Activated T-helper 2 cell treated with anti-CD3 and anti-CD28 coated beads, Interferon-gamma antibody, Interleukin-2, Interleukin-4, amounts not matched to agents 10 μg/mL and 5 μg/mL and 100 μg/mL, durations not matched to agents 14 hours and 24 hours and 36 hours (primary cell): ENCODE data around the gene FLVCR1. TPM values are rescaled to one million over a fixed set of nuclear protein-coding genes. Genes with fewer than 3 reads are reported as not detected.
"Not testable (repeated sequence)": the region's sequence is repeated elsewhere in the genome, so short reads cannot be mapped to it uniquely, and the experiment has no call there.

Experiments
- DNase-seq: peaks from one replicate; pipeline ENCODE4 v3.0.0; 2021; ENCODE audit warnings: low spot score
- H3K27ac Mint-ChIP-seq: one replicate; pipeline ENCODE4 v1.8.0; 2021; ENCODE audit warnings: mixed read lengths
- H3K27me3 Mint-ChIP-seq: one replicate; pipeline ENCODE4 v1.8.0; 2021; ENCODE audit warnings: low read depth, mixed read lengths
- H3K36me3 Mint-ChIP-seq: one replicate; pipeline ENCODE4 v1.8.0; 2021; ENCODE audit warnings: low read depth, mixed read lengths
- H3K4me1 Mint-ChIP-seq: one replicate; pipeline ENCODE4 v1.8.0; 2021; ENCODE audit warnings: low read depth, mixed read lengths
- H3K4me3 Mint-ChIP-seq: one replicate; pipeline ENCODE4 v1.8.0; 2021; ENCODE audit warnings: low read depth, mild to moderate bottlenecking, moderate library complexity, mixed read lengths
- H3K9me3 Mint-ChIP-seq: one replicate; pipeline ENCODE4 v1.8.0; 2021; ENCODE audit warnings: mixed read lengths
- intact Hi-C: fragments of 100-400 bp; cut with micrococcal nuclease; formaldehyde crosslinking; loops from one replicate; pipeline ENCODE4 v1.15.1; 2023
- total RNA-seq: library from RNA; stranded (reverse); gene quantifications from 2 replicates; pipeline ENCODE4 v1.2.3, GENCODE V29; 2022

FLVCR1 gene
- total RNA-seq, 1 donor from 2014 or later: 24.3 TPM

DNA sequence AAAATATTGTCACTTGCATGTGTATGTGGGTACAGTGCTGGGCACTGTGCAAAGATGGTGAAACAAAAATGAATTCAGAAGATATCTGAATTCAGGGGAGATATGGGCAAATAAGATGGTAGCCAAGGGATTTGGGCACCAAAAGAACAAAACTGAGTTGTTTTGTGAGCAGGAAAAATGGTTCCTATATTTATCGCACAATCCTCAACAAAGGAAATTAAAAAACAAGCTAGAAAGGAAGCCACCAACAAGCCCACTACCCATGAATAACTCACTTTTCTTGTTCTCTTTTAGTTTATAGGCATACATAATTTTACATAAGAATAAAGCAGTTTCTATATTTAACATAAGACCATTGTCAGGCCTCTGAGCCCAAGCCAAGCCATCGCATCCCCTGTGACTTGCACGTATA, 51.6 kb downstream of the FLVCR1 start:
- peaks cover 2% of the 10 kb centered on the region for H3K27me3 Mint-ChIP-seq
- no peaks in the 10 kb centered on the region for H3K36me3 Mint-ChIP-seq
- no peaks in the 10 kb centered on the region for H3K9me3 Mint-ChIP-seq
- no peak overlapping the region for H3K27ac Mint-ChIP-seq
- intact Hi-C loops: no loop called here
- H3K4me1 Mint-ChIP-seq: no peaks in the 10 kb centered on the region
- no peak for DNase-seq
- no peak overlapping the region for H3K4me3 Mint-ChIP-seq

DNA sequence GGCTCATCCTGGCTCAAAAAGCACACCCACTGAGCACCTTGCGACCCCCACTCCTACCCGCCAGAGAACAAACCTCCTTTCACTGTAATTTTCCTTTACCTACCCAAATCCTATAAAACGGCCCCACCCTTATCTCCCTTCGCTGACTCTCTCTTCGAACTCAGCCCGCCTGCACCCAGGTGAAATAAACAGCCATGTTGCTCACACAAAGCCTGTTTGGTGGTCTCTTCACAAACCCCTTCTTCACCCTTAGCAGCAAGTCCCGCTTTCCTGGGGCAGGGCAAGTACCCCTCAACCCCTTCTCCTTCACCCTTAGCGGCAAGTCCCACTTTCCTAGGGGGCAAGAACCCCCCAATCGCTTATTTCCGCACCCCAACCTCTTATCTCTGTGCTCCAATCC, 52.1 kb downstream of the FLVCR1 start:
- H3K27me3 Mint-ChIP-seq, H3K4me3 Mint-ChIP-seq, DNase-seq, H3K9me3 Mint-ChIP-seq, H3K4me1 Mint-ChIP-seq, intact Hi-C loops, H3K27ac Mint-ChIP-seq, H3K36me3 Mint-ChIP-seq: not testable (repeated sequence)

DNA sequence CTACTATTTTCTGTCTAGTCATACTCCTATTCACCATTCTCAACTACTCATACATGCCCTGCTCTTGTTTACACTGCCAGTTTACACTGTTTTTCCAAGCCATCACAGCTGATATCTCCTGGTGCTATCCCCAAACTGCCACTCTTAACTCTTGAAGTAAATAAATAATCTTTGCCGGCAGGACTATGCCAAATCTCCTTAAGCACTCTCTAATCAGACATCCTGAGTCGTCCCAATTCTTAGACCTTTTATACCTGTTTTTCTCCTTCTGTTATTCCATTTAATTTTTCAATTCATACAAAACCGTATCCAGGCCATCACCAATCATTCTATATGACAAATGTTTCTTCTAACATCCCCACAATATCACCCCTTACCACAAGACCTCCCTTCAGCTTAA, 55.6 kb downstream of the FLVCR1 start:
- not testable (repeated sequence) for H3K4me3 Mint-ChIP-seq

DNA sequence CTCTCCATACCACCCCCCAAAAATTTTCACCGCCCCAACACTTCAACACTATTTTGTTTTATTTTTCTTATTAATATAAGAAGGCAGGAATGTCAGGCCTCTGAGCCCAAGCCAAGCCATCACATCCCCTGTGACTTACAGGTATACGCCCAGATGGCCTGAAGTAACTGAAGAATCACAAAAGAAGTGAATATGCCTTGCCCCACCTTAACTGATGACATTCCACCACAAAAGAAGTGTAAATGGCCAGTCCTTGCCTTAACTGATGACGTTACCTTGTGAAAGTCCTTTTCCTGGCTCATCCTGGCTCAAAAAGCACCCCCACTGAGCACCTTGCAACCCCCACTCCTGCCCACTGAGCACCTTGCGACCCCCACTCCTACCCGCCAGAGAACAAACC, 56.0 kb downstream of the FLVCR1 start:
- intact Hi-C loops, H3K36me3 Mint-ChIP-seq, H3K9me3 Mint-ChIP-seq, DNase-seq, H3K27me3 Mint-ChIP-seq, H3K4me1 Mint-ChIP-seq, H3K4me3 Mint-ChIP-seq, H3K27ac Mint-ChIP-seq: not testable (repeated sequence)

More for the DNA sequence above, 55.6 kb downstream of the FLVCR1 start:
- H3K9me3 Mint-ChIP-seq, intact Hi-C loops, DNase-seq, H3K27me3 Mint-ChIP-seq, H3K27ac Mint-ChIP-seq, H3K36me3 Mint-ChIP-seq, H3K4me1 Mint-ChIP-seq: not testable (repeated sequence)

DNA sequence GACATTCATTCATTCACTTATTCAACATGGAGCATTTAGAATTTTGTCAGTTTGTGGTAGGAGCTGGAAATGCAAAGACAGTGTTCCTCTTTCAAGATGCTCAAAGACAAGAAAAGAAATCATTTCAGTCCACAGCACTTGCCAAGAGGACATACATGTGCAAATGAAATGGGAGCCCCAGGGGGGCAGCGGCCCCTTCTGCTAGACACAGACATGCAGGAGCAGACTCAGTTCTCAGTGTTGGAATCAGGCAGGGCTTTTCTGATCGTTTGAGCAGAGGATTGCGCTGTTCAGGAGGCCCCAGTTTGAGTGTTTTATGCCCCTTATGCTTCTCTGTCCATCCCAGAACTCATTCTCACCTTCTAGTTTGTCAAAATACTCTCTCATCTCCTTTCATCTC, 56.7 kb downstream of the FLVCR1 start:
- no peak for DNase-seq
- H3K9me3 Mint-ChIP-seq: no peaks in the 10 kb centered on the region
- no peaks in the 10 kb centered on the region for H3K4me1 Mint-ChIP-seq
- peaks cover 9% of the 10 kb centered on the region for H3K27me3 Mint-ChIP-seq
- intact Hi-C loops: no loop called here
- no peak overlapping the region for H3K4me3 Mint-ChIP-seq
- no peaks in the 10 kb centered on the region for H3K36me3 Mint-ChIP-seq
- H3K27ac Mint-ChIP-seq: no peak overlapping the region

DNA sequence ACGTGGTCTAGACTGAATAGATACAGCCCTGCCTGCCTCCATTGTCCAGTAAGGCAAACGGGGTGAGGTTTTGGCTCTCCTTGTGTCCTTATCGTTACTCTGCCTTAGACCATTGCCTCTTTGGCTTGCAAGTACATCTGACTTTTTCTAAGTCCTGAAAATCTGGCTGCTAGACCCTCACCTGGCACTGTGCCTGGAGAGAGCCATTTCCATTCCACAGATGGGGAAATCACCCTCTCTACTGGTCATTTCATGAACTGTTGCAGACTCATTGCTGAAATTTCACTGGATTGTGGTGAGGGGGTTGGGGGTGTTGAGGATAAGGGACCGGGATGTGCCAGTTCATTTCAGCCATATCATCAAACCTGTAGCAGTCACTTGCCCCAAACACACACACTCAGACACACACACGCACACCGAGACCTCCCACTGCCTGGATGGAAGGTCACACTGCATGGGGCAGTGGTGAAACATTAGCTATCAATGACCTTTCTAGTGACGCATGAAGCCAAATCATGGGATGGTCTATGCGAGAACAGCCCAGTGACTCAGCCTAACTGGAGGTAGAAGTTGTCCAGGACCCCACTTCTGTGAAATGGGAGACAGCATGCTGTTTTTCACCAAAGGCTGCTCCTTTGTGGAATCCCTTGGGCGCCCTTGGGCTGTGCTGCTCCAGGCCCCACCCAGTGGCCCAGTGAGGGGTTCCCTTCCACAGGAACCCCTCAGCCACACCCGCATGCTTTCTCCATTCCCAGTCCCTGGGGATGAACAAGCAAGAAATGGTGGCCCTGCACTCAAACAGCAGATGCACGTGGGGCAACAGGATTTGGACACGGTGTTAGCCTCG, 57.4 kb downstream of the FLVCR1 start:
- no peaks in the 10 kb centered on the region for H3K4me1 Mint-ChIP-seq
- H3K27me3 Mint-ChIP-seq: peaks cover 9% of the 10 kb centered on the region
- DNase-seq: no peak
- H3K36me3 Mint-ChIP-seq: no peaks in the 10 kb centered on the region
- intact Hi-C loops: no loop called here
- no peak overlapping the region for H3K4me3 Mint-ChIP-seq
- H3K27ac Mint-ChIP-seq: no peak overlapping the region
- H3K9me3 Mint-ChIP-seq: no peaks in the 10 kb centered on the region

DNA sequence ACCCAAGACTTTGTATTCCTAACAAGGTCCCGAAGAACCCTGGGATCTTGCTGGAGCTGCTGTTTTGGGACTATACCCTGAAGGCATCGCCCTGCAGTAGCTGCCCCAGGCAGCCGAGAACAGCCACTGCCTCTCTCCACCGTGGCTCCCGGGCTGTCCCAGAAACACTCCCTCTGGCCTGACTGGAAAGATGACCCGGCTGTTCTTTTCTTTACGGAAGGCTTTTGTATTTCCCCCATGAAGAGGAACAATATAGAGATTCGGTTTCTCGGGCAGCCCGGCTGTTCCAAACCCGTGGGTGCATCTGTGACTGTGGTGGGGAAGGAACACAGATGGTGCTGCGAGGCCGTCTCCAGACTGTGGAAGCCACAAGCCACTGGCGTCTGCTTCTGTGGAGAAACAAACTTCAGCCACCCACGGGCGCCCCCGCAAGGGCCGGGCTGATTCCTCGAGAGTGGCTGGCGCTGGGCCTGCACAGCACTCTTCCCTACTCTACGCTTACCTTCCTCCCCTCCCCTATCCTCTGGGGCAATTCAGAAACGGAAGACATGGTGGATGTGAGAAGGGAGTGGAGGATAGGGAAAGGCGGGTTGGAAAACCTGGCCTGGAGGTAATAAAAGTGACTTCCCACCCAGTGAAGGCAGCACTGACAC, 58.5 kb downstream of the FLVCR1 start:
- no peaks in the 10 kb centered on the region for H3K4me1 Mint-ChIP-seq
- intact Hi-C loops: no loop called here
- H3K27ac Mint-ChIP-seq: no peak overlapping the region
- no peak overlapping the region for H3K4me3 Mint-ChIP-seq
- H3K9me3 Mint-ChIP-seq: no peaks in the 10 kb centered on the region
- H3K36me3 Mint-ChIP-seq: no peaks in the 10 kb centered on the region
- peaks cover 9% of the 10 kb centered on the region for H3K27me3 Mint-ChIP-seq
- DNase-seq: no peak

DNA sequence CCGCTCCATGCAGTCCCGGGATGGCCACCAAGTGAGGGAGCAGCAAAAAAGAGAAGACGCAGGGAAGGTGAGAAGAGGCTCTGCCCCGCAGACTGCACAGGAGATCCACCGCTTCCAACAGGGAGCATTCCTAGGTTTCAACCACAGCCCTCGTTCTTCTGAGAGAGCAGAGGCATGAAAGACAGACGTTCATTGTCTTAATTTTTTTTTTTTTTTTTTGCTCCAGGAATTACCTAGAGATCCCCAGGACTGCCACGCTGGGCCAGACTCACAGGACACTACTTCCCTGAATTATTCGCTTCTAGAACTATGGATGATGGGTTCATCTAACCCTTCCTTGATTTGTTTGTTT, 59.0 kb downstream of the FLVCR1 start:
- H3K27ac Mint-ChIP-seq: no peak overlapping the region
- intact Hi-C loops: no loop called here
- no peaks in the 10 kb centered on the region for H3K4me1 Mint-ChIP-seq
- H3K27me3 Mint-ChIP-seq: peaks cover 9% of the 10 kb centered on the region
- no peaks in the 10 kb centered on the region for H3K9me3 Mint-ChIP-seq
- no peak overlapping the region for H3K4me3 Mint-ChIP-seq
- H3K36me3 Mint-ChIP-seq: no peaks in the 10 kb centered on the region
- DNase-seq: no peak

DNA sequence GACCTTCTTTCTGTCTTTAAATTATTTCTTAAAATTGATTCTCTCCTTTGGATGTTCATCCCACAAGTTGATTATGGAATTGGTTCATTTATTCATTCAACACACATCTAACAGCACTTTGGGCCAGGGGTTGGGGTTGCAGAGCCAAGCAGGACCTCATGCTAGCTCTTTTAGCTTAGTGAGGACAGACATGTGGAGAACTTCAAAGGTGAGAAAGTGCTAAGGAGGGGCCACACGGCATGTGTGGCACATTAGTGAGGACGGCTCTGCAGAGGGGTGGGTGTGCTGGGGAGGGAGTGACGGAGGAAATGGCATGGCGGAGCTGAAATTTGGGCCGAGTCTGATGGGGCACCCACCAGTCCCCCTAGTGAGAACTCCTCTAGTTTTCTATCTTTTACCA, 59.8 kb downstream of the FLVCR1 start:
- no peaks in the 10 kb centered on the region for H3K36me3 Mint-ChIP-seq
- no peak overlapping the region for H3K4me3 Mint-ChIP-seq
- intact Hi-C loops: no loop called here
- peaks cover 10% of the 10 kb centered on the region for H3K27me3 Mint-ChIP-seq
- no peaks in the 10 kb centered on the region for H3K4me1 Mint-ChIP-seq
- DNase-seq: no peak
- H3K27ac Mint-ChIP-seq: no peak overlapping the region
- H3K9me3 Mint-ChIP-seq: no peaks in the 10 kb centered on the region

DNA sequence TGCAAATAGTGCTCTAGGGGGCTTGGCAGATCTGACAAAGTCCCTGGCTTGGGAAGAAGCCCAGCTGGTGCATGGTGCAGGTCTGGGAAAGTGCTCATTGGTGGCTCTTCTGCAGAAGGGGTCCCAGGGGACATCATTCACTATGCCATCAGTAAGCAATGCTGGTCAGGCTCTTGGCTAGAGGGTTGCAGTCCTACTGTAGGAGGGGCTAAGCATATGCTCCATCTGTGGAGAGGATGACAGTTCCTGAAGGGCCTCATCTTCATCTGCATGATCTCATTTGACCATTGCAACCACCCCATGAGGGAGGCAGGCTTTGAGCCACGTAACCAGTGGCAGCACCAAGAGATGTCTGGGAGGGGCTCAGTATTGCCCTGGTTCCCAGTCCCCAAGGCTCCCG, 60.7 kb downstream of the FLVCR1 start:
- intact Hi-C loops: no loop called here
- Mint-ChIP-seq H3K36me3 (no peaks in the 10 kb centered on the region), H3K4me1 (no peaks in the 10 kb centered on the region), H3K9me3 (no peaks in the 10 kb centered on the region), H3K27me3 (peaks cover 10% of the 10 kb centered on the region), H3K27ac (no peak overlapping the region), H3K4me3 (no peak overlapping the region)
- DNase-seq: no peak

DNA sequence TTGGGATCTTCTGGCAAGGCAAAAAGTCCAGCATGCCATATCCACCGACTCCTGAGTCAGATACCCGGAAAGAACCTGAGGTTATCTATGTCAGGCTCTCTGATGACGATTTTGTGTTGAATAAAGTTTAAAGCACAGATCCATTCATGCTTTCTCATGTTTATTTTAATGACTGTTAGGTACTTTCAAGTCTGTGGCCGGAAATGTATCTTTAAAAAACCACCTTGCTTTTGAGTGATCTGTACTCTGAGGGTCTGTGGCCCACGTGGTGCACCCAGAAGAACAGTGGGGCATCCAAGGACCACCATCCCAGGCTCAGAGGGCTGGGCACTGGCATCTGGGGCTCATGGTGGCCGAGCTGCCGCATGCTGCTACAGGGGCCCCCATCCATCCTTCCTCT, 62.2 kb downstream of the FLVCR1 start:
- H3K4me1 Mint-ChIP-seq: no peaks in the 10 kb centered on the region
- DNase-seq: no peak
- no peak overlapping the region for H3K27ac Mint-ChIP-seq
- H3K27me3 Mint-ChIP-seq: peaks cover 12% of the 10 kb centered on the region
- H3K9me3 Mint-ChIP-seq: no peaks in the 10 kb centered on the region
- H3K36me3 Mint-ChIP-seq: no peaks in the 10 kb centered on the region
- intact Hi-C loops: no loop called here
- no peak overlapping the region for H3K4me3 Mint-ChIP-seq

DNA sequence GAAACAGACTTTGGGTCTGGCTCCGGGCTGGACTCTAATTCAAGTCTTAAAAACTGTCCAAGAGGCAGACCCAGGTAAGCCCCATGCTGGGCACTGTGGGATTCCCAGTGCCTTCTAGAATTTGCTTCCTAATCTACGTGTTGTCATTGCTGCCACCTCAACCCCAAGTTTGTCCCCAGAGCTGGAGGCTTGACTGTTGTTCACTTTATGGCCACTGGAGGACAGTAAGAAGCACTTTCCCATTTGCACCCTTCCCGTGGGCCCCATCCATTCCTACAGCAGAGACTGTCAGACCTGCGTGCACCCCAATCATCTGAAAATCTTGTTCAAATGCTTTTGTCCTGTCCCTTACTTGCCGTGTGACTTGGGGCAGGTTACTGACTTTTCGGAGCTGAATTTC, 62.8 kb downstream of the FLVCR1 start:
- intact Hi-C loops: no loop called here
- no peaks in the 10 kb centered on the region for H3K4me1 Mint-ChIP-seq
- DNase-seq: no peak
- H3K4me3 Mint-ChIP-seq: no peak overlapping the region
- no peaks in the 10 kb centered on the region for H3K9me3 Mint-ChIP-seq
- H3K27ac Mint-ChIP-seq: no peak overlapping the region
- H3K36me3 Mint-ChIP-seq: no peaks in the 10 kb centered on the region
- H3K27me3 Mint-ChIP-seq: peaks cover 12% of the 10 kb centered on the region

DNA sequence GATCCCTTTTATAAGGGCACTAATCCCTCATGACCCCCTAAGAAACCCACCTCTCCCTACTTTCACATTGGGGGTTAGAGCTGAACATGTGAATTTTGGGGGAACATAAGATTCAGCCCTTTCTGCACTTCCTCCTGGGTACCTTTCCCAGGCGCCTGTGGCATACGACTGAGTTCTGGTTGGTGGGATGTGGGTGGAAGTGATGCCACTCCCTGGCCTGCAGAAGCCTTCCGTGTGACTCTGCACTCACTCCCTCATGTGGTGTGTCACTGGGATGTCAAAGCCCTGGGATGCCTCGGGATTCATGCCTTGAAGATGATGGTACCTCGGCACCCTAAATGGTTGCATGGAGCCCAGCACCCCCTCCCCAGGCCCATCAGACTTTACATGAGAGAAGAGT, 63.9 kb downstream of the FLVCR1 start:
- Mint-ChIP-seq H3K4me3 (no peak overlapping the region), H3K9me3 (no peaks in the 10 kb centered on the region), H3K27me3 (peaks cover 5% of the 10 kb centered on the region), H3K4me1 (no peaks in the 10 kb centered on the region), H3K36me3 (no peaks in the 10 kb centered on the region), H3K27ac (no peak overlapping the region)
- DNase-seq: no peak
- intact Hi-C loops: no loop called here
